NT2/D1 (cell line): ENCODE measurements around the gene METTL1.
"Not testable (repeated sequence)": the region's sequence is repeated elsewhere in the genome, so short reads cannot be mapped to it uniquely, and the experiment has no call there.

ENCODE experiments used
- DNase-seq: peaks from one replicate; pipeline ENCODE4 v3.0.0-alpha.2; 2011; ENCODE audit warnings: low read depth, low spot score
- H3K27me3 ChIP-seq: 2 replicates; pipeline ENCODE4 v1.6.0; 2011; ENCODE audit warnings: mild to moderate bottlenecking; ENCODE audit not compliant: insufficient read length, insufficient read depth
- H3K36me3 ChIP-seq: 2 replicates; pipeline ENCODE4 v1.6.1; 2011; ENCODE audit warnings: mild to moderate bottlenecking, low read length, mixed read lengths; ENCODE audit not compliant: insufficient read depth, insufficient read length
- H3K4me1 ChIP-seq: 2 replicates; pipeline ENCODE4 v1.5.1; 2011; ENCODE audit not compliant: insufficient read depth, insufficient read length
- H3K4me3 ChIP-seq: 2 replicates; pipeline ENCODE4 v1.5.1; 2011; ENCODE audit warnings: low read depth; ENCODE audit not compliant: insufficient read length
- H3K9ac ChIP-seq: 2 replicates; pipeline ENCODE4 v1.6.0; 2011; ENCODE audit warnings: low read depth; ENCODE audit not compliant: insufficient read length
- H3K9me3 ChIP-seq: 2 replicates; pipeline ENCODE4 v1.5.1; 2011; ENCODE audit warnings: mild to moderate bottlenecking, low read length; ENCODE audit not compliant: insufficient read depth
- SUZ12 ChIP-seq: IDR thresholded peaks from 2 replicates; pipeline ENCODE4 v1.6.1; 2011; ENCODE audit not compliant: insufficient read length, insufficient read depth; ENCODE audit errors: extremely low read depth
- YY1 ChIP-seq: IDR thresholded peaks from 2 replicates; pipeline ENCODE4 v1.6.1; 2011; ENCODE audit not compliant: insufficient read length, insufficient read depth
- ZNF274 ChIP-seq: IDR thresholded peaks from 2 replicates; pipeline ENCODE4 v1.6.1; 2011; ENCODE audit warnings: mild to moderate bottlenecking, low read depth, low read length

Gene METTL1

DNA sequence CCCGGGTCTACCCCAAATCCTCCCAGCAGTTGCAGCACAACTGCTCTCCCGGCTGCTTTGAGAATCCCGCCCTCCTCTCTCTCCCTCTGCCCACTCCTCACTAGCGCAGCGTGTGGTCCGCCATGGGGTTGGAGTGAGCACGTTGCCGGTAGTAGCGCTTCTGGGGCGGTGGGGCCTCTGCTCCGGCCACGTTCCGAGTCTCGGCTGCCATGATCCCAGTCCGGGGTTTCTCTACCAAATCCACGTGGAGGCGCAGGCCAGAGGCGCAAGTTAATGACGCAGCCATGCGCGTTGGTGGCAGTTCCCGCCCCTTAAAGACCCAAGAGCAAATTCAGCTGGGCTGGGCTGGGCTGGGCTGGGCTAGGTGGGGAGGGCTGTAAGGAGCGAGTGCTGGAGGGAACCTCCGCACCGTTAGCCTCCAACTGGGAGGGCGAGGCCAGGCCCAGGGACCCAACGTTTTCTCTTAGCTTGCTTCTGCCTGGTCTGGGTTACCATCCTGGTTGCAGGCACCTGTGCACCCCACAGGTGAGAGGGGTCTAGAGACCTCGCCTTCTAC, at the start of gene METTL1:
Gene METTL1, minus strand, starts transcription at position 233 of the 556 bp plus-strand sequence. Its CDS starts 22 bp downstream, at position 211.
- peak within 1 kb of the TSS; percentile 95 for H3K9ac ChIP-seq
- peak; percentile 97 for DNase-seq
- TF ChIP-seq YY1 (peak; percentile 68), SUZ12 (no peak), ZNF274 (no peak)
- no peaks in the 10 kb centered on the region for H3K9me3 ChIP-seq
- H3K27me3 ChIP-seq, result no peaks in the 10 kb centered on the region
- H3K4me3 ChIP-seq, result peak within 1 kb of the TSS; percentile 94
- peaks cover 44% of the 10 kb centered on the region for H3K36me3 ChIP-seq
- peaks cover under 1% of the 10 kb centered on the region for H3K4me1 ChIP-seq

DNA sequence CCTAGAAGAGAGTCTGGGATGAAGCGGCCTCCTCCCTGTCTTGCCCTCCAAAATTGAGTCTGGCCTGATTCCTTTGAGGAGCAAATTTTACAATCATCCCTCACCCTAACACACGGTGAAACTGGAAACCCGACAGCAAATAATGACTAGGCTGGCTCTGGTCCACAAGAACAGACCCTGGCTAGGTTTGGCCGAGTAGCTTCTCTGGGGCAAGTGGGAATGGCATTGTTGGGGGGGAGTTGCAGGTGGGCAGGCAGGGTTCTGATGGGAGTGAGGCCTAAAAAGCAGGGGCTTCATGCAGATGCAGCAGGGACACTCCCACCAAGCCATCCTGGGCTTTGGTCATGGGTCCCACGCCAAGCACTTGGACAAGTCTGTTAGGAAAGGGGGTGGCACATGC, 49.1 kb upstream of the METTL1 start:
- not testable (repeated sequence) for H3K9me3 ChIP-seq, DNase-seq, H3K4me3 ChIP-seq, H3K4me1 ChIP-seq, H3K27me3 ChIP-seq, H3K9ac ChIP-seq
- peaks cover 54% of the 10 kb centered on the region for H3K36me3 ChIP-seq

DNA sequence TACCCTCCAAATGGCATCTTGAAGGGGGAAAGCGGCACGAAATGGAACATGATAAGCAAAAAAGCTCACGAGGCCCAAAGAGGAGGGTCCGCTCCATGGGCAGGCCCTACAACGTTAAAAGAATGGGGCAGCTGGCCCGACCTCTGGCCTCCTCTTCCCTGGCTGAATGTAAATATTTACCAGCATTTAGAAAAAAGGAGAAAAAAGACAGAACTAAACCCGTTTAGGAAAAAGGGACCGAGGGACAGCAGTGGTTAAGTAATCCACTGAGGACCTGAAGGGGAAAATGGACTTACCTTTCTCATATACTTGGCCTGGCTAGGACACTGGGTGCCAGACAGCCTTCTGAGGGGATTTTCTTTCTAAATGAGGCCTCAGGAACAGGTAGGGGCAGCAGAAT, 48.2 kb upstream of the METTL1 start:
- not testable (repeated sequence) for H3K9me3 ChIP-seq, H3K9ac ChIP-seq, H3K4me3 ChIP-seq, H3K4me1 ChIP-seq, DNase-seq, H3K27me3 ChIP-seq
- peaks cover 45% of the 10 kb centered on the region for H3K36me3 ChIP-seq

DNA sequence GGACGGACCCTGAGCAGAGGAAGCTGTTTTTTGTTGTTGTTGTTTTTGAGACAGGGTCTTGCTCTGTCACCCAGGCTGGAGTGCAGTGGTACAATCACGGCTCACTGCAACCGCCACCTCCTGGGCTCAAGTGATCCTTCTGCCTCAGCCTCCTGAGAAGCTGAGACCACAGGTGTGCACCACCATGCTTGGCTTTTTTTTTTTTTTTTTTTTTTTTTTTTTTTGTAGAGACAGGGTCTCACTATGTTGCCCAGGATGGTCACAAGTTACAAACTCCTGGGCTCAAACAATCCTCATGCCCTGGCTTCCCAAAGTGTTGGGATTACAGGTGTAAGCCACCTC, 46.1 kb upstream of the METTL1 start:
- H3K9ac ChIP-seq, H3K9me3 ChIP-seq, H3K4me1 ChIP-seq, H3K27me3 ChIP-seq, DNase-seq, H3K4me3 ChIP-seq: not testable (repeated sequence)
- H3K36me3 ChIP-seq, result peaks cover 24% of the 10 kb centered on the region

DNA sequence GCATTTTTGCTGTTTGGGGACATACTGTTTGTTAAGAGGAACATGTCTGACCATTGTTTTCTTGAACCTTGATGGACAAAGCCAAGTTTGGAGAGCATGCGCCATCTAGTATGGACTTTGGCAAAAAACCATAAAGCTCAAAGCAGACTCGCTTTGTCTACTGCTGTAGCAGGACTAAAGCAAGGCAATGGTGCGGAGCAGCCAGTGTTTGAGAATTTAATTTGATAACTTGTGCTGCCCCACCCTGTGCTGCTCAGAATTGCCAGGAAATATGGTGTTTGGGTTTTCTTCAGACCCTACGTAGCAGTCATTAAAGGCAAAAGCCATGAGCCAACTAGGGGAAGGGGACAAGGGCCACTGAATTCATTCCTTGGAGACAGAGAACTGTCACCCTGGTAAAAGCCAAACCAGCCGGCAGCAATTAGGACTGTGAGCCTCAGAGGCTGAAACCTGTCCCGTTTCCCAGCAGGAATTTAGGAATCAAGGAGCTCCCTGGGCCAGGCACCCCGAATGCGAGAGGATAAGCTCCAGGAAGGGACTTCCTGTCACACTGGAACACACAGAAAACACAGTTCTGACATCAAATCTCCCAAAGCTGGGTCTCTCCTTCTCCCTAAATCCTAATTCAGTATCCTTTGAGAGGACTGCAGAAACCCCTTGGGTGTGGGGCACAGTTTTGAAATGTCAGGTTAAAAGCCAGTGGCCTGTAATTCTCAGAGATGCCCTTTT, 45.5 kb upstream of the METTL1 start:
- H3K9me3 ChIP-seq, result no peaks in the 10 kb centered on the region
- no peak for DNase-seq
- H3K4me3 ChIP-seq, result no peak overlapping the region
- H3K9ac ChIP-seq, result no peak overlapping the region
- TF ChIP-seq SUZ12, result no peak
- TF ChIP-seq ZNF274, result no peak
- TF ChIP-seq YY1, result no peak
- no peaks in the 10 kb centered on the region for H3K4me1 ChIP-seq
- H3K36me3 ChIP-seq, result peaks cover 18% of the 10 kb centered on the region
- no peaks in the 10 kb centered on the region for H3K27me3 ChIP-seq

DNA sequence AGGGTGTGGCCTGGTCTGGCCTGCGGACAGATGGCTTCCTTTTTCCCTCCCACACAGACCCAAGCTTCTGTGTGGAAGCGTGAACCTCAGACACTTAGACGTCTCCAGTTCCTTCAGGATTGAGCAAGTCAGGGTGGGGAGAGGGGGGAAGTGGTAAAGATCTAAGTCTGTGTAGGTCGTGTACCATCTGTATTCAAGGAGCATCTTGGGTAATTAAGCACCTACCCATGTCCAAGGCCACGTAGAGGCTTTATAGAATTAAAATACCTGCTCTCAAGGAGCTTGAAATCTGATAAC, 44.9 kb upstream of the METTL1 start:
- Histone ChIP-seq H3K27me3 (no peaks in the 10 kb centered on the region), H3K4me1 (no peaks in the 10 kb centered on the region), H3K9me3 (no peaks in the 10 kb centered on the region), H3K4me3 (no peak overlapping the region), H3K36me3 (peaks cover 12% of the 10 kb centered on the region), H3K9ac (no peak overlapping the region)
- TF ChIP-seq YY1 (no peak), ZNF274 (no peak), SUZ12 (no peak)
- DNase-seq, result no peak

DNA sequence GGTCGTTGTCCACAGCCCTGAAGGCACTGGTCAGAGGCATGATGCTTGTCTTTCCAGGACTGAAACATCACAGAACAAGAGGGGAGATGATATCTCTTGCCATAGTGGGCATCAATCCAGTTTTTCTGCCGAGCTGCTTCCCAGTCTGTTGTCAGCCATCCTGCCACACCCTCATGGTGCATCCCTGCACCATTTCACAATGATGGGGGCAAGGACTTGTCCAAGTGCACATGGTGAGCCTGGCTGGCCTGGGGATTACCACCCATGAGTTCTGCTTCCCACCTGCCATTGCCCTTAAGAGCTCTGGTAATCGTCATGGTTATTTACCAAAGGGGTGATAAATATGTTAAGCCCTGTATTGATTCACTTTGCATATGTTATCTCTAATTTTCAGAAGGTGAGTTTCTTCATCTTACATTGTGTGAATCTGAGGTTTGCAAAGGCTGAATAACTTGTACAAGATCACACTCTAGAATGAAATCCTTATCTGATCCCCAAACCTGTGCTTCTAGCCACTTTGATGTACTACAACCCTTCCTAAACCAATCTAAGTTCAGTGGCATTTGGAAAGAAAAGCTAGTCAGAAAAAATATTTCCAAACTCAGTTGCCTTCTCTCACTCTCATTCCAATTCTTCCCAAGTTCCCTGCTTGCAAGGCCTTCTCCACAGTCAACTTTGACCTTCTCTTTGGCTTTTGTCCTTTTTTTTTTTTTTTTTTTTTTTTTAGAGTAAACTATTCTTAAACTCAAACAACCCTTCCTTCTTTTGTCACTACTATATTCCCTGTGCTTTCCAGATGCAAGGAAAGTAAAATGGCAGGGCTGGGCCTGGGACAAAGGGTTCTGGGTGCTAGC, 44.3 kb upstream of the METTL1 start:
- H3K36me3 ChIP-seq, result peaks cover 7% of the 10 kb centered on the region
- H3K27me3 ChIP-seq, result no peaks in the 10 kb centered on the region
- TF ChIP-seq YY1, result no peak
- no peak for TF ChIP-seq ZNF274
- no peak for TF ChIP-seq SUZ12
- H3K4me3 ChIP-seq, result no peak overlapping the region
- H3K9ac ChIP-seq, result no peak overlapping the region
- DNase-seq, result no peak
- H3K4me1 ChIP-seq, result no peaks in the 10 kb centered on the region
- H3K9me3 ChIP-seq, result no peaks in the 10 kb centered on the region
